ENCODE results near the gene SUPT6H.
"Not testable (repeated sequence)": the region's sequence is repeated elsewhere in the genome, so short reads cannot be mapped to it uniquely, and the experiment has no call there.

The SUPT6H gene

DNA sequence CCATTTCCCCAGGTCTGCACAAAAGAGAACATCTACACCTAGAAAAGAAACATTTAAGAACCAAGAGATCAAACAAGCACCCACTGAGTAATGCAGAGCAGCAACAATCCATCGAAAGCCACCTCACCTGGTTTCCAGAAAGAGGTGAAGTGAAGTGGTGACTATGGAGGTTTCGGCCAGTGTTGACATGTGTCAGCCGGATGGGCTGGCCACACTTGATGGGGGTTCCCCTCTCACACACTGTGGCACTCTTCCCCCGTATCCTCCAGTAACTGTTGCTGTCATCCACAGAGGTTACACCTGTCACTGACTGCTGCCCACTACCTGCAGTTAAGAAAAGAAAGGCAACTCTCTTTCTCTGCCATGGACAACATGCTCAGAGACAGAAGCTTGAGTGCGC lies 6.8 kb upstream of the SUPT6H start:
- peaks cover 86% of the 10 kb centered on the region for H3K36me3 ChIP-seq (ENCODE audit: control insufficient read depth, insufficient read depth, low read length)
- no peak overlapping the region for H3K27ac ChIP-seq (ENCODE audit: low read depth, low read length, severe bottlenecking)
- H3K9me3 ChIP-seq (ENCODE audit: control insufficient read depth, low read length), result peaks cover 7% of the 10 kb centered on the region
- H3K4me1 ChIP-seq (ENCODE audit: control insufficient read depth, insufficient read depth, low read length, poor library complexity, severe bottlenecking), result no peaks in the 10 kb centered on the region
- H3K4me3 ChIP-seq (ENCODE audit: extremely low read depth, insufficient read depth, low read length, poor library complexity, severe bottlenecking), result no peak overlapping the region
- WGBS, 2 experiments (ENCODE audit: insufficient coverage in 2 of 2), result 96 to 98% methylated on average over 2 to 4 of the region's 5 CpGs

DNA sequence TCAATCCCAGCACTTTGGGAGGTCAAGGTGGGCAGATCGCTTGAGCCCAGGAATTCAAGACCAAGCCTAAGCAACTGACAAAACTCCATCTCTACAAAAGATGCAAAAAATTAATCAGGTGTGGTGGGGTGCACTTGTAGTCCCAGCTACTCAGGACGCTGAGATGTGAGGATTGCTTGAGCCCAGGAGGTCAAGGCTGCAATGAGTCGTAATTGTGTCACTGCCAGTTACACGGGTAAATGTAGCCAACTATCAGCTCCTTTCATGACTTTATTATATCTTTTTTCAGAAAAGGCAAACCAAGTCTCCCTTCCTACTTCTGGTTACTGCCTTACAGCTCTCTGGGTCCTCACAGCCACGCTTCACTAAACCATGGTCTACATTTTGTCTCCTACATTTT lies 4.2 kb upstream of the SUPT6H start:
- Histone ChIP-seq H3K27ac (ENCODE audit: low read depth, low read length, severe bottlenecking) (no peak overlapping the region), H3K4me1 (ENCODE audit: control insufficient read depth, insufficient read depth, low read length, poor library complexity, severe bottlenecking) (peaks cover 4% of the 10 kb centered on the region)
- WGBS, 2 experiments (ENCODE audit: insufficient coverage in 2 of 2), result 94 to 98% methylated on average over 4 of the region's 5 CpGs

DNA sequence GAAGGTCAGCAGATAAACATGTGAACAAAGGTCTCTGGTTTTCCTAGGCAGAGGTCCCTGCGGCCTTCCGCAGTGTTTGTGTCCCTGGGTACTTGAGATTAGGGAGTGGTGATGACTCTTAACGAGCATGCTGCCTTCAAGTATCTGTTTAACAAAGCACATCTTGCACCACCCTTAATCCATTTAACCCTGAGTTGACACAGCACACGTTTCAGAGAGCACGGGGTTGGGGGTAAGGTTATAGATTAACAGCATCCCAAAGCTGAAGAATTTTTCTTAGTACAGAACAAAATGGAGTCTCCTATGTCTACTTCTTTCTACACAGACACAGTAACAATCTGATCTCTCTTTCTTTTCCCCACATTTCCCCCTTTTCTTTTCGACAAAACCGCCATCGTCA lies 3.7 kb upstream of the SUPT6H start:
- H3K27ac ChIP-seq (ENCODE audit: low read depth, low read length, severe bottlenecking); H3K4me1 ChIP-seq (ENCODE audit: control insufficient read depth, insufficient read depth, low read length, poor library complexity, severe bottlenecking); H3K4me3 ChIP-seq (ENCODE audit: extremely low read depth, insufficient read depth, low read length, poor library complexity, severe bottlenecking): not testable (repeated sequence)
- WGBS, 2 experiments (ENCODE audit: insufficient coverage in 2 of 2), result 82% methylated on average over 2 of the region's 8 CpGs; no CpG with 5 or more reads in 1 of the 2 experiments
- H3K36me3 ChIP-seq (ENCODE audit: control insufficient read depth, insufficient read depth, low read length), result peaks cover 64% of the 10 kb centered on the region
- H3K9me3 ChIP-seq (ENCODE audit: control insufficient read depth, low read length), result peaks cover 13% of the 10 kb centered on the region

More for the DNA sequence above, 4.2 kb upstream of the SUPT6H start:
- Histone ChIP-seq H3K4me3 (ENCODE audit: extremely low read depth, insufficient read depth, low read length, poor library complexity, severe bottlenecking) (no peak overlapping the region), H3K9me3 (ENCODE audit: control insufficient read depth, low read length) (peaks cover 13% of the 10 kb centered on the region), H3K36me3 (ENCODE audit: control insufficient read depth, insufficient read depth, low read length) (peaks cover 69% of the 10 kb centered on the region)

DNA sequence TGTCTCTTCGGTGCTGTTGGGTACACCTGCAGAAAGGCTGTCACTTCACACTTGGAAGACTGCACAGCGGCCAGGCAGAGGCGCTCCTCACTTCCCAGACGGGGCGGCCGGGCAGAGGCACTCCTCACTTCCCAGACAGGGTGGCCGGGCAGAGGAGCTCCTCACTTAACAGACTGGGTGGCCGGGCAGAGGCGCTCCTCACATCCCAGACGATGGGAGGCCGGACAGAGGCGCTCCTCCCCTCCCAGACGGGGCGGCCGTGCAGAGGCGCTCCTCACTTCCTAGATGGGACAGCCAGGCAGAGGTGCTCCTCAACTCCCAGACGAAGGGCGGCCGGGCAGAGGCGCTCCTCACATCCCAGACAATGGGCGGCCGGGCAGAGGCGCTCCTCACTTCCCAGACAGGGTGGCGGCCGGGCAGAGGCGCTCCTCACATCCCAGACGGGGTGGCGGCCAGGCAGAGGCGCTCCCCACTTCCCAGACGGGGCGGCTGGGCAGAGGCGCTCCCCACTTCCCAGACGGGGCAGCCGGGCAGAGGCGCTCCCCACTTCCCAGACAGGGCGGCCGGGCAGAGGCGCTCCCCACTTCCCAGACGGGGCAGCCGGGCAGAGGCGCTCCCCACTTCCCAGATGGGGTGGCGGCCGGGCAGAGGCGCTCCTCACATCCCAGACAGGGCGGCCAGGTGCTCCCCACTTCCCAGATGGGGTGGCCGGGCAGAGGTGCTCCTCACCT lies 3.1 kb upstream of the SUPT6H start:
- WGBS, 2 experiments (ENCODE audit: insufficient coverage in 2 of 2), result 93 to 97% methylated on average over 35 to 38 of the region's 46 CpGs
- H3K36me3 ChIP-seq (ENCODE audit: control insufficient read depth, insufficient read depth, low read length), result peaks cover 61% of the 10 kb centered on the region
- not testable (repeated sequence) for H3K4me1 ChIP-seq (ENCODE audit: control insufficient read depth, insufficient read depth, low read length, poor library complexity, severe bottlenecking); H3K27ac ChIP-seq (ENCODE audit: low read depth, low read length, severe bottlenecking); H3K4me3 ChIP-seq (ENCODE audit: extremely low read depth, insufficient read depth, low read length, poor library complexity, severe bottlenecking)
- peaks cover 13% of the 10 kb centered on the region for H3K9me3 ChIP-seq (ENCODE audit: control insufficient read depth, low read length)

DNA sequence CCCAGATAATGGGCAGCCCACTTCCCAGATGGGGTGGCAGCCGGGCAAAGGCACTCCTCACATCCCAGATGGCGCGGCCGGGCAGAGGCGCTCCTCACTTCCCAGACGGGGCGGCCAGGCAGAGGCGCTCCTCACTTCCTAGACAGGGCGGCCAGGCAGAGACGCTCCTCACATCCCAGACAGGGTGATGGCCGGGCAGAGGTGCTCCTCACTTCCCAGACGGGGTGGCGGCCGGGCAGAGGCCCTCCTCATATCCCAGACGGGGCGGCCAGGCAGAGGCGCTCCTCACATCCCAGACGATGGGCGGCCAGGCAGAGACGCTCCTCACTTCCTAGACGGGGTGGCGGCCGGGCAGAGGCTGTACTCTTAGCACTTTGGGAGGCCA lies 2.5 kb upstream of the SUPT6H start:
- H3K36me3 ChIP-seq (ENCODE audit: control insufficient read depth, insufficient read depth, low read length), result peaks cover 62% of the 10 kb centered on the region
- H3K9me3 ChIP-seq (ENCODE audit: control insufficient read depth, low read length), result peaks cover 13% of the 10 kb centered on the region
- not testable (repeated sequence) for H3K27ac ChIP-seq (ENCODE audit: low read depth, low read length, severe bottlenecking); H3K4me3 ChIP-seq (ENCODE audit: extremely low read depth, insufficient read depth, low read length, poor library complexity, severe bottlenecking); H3K4me1 ChIP-seq (ENCODE audit: control insufficient read depth, insufficient read depth, low read length, poor library complexity, severe bottlenecking)
- whole genome bisulfite sequencing, 2 experiments (ENCODE audit: insufficient coverage in 2 of 2), result 97% methylated on average over 11 to 22 of the region's 23 CpGs

DNA sequence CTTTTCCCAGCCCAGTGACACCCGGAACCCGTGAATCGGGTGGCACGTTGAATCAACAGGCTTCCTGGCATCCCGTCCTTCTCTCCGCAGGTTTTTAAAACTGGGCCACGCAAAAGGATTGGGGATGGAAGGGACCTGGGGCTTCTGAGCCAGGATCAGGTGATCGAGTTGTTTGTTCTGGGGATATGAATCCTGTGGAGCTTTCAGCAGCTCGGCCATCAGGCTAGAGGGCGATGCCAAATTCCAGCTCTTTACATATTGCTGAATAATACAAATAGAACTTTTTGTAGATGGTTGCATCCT lies 473 bp downstream of the SUPT6H start:
- Histone ChIP-seq H3K4me3 (ENCODE audit: extremely low read depth, insufficient read depth, low read length, poor library complexity, severe bottlenecking) (peak overlapping the region; percentile 86), H3K36me3 (ENCODE audit: control insufficient read depth, insufficient read depth, low read length) (peaks cover 60% of the 10 kb centered on the region), H3K9me3 (ENCODE audit: control insufficient read depth, low read length) (peaks cover 13% of the 10 kb centered on the region), H3K4me1 (ENCODE audit: control insufficient read depth, insufficient read depth, low read length, poor library complexity, severe bottlenecking) (peaks cover 4% of the 10 kb centered on the region), H3K27ac (ENCODE audit: low read depth, low read length, severe bottlenecking) (peak overlapping the region; percentile 92)
- 0% methylated on average over 1 to 6 of the region's 10 CpGs for WGBS, 2 experiments (ENCODE audit: insufficient coverage in 2 of 2)

DNA sequence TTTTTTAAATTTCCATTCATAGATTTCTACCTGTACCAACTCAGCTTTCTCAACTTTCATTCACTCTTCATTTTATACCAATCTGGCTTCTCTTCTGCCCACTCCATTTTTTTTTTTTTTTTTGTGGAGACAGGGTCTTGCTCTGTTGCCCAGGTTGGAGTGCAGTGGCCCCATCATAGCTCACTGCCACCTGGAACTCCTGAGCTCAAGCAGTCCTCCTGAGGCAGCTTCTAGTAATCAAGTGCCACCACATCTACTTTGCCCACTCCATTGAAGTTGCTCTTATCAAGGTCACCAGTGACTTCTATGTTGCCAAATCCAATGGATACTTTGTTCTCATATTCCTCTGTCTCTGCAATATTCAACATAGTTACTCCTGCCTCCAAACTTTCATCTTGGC lies 1.7 kb downstream of the SUPT6H start:
- H3K4me3 ChIP-seq (ENCODE audit: extremely low read depth, insufficient read depth, low read length, poor library complexity, severe bottlenecking), result peak overlapping the region; percentile 86
- peaks cover 4% of the 10 kb centered on the region for H3K4me1 ChIP-seq (ENCODE audit: control insufficient read depth, insufficient read depth, low read length, poor library complexity, severe bottlenecking)
- H3K27ac ChIP-seq (ENCODE audit: low read depth, low read length, severe bottlenecking), result no peak overlapping the region
- peaks cover 62% of the 10 kb centered on the region for H3K36me3 ChIP-seq (ENCODE audit: control insufficient read depth, insufficient read depth, low read length)
- peaks cover 13% of the 10 kb centered on the region for H3K9me3 ChIP-seq (ENCODE audit: control insufficient read depth, low read length)

DNA sequence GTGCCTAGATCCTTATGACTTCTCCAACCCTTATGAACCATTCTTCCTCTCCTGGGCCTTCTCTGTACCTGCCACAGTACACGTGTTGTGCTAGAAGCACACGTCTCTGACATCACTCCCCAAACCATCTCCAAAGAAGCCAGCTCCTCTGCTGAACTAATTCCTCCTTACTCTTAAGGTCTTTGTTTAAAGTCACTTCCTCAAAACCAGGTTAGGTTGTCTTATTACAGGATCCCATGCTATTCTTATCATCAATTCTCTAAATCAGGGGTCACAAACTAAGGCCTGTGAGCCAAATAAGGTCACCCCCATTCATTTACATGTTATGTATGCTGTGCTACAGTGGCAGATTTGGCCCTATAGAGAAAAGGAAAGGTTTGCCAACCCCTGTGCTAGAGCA lies 4.0 kb downstream of the SUPT6H start:
- H3K9me3 ChIP-seq (ENCODE audit: control insufficient read depth, low read length), result no peaks in the 10 kb centered on the region
- H3K4me3 ChIP-seq (ENCODE audit: extremely low read depth, insufficient read depth, low read length, poor library complexity, severe bottlenecking), result no peak overlapping the region
- peaks cover 2% of the 10 kb centered on the region for H3K4me1 ChIP-seq (ENCODE audit: control insufficient read depth, insufficient read depth, low read length, poor library complexity, severe bottlenecking)
- 93 to 100% methylated on average over 2 of the region's 2 CpGs for WGBS, 2 experiments (ENCODE audit: insufficient coverage in 2 of 2)
- H3K36me3 ChIP-seq (ENCODE audit: control insufficient read depth, insufficient read depth, low read length), result peaks cover 65% of the 10 kb centered on the region
- no peak overlapping the region for H3K27ac ChIP-seq (ENCODE audit: low read depth, low read length, severe bottlenecking)

DNA sequence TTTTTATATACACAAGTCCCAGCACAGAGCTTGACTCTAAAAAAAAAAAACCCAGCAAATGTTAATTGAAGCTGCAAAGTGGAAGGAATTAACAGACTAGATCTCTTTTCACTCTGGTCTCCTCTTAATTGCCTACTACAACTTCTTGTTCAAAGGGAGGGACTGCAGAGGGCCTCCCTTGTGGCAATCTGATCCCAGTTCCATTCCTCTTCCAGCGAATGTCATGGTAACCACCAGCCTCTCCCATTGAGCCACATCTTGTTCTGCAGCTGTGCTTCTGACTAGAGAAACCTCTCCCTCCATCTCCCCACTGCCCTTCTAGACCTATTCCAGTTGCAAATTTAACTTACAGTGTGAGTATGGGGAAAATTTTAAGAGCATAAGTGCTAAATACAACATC lies 5.9 kb downstream of the SUPT6H start:
- H3K9me3 ChIP-seq (ENCODE audit: control insufficient read depth, low read length), result no peaks in the 10 kb centered on the region
- H3K4me3 ChIP-seq (ENCODE audit: extremely low read depth, insufficient read depth, low read length, poor library complexity, severe bottlenecking), result no peak overlapping the region
- H3K4me1 ChIP-seq (ENCODE audit: control insufficient read depth, insufficient read depth, low read length, poor library complexity, severe bottlenecking), result no peaks in the 10 kb centered on the region
- H3K36me3 ChIP-seq (ENCODE audit: control insufficient read depth, insufficient read depth, low read length), result peaks cover 82% of the 10 kb centered on the region
- H3K27ac ChIP-seq (ENCODE audit: low read depth, low read length, severe bottlenecking), result no peak overlapping the region
- WGBS, 2 experiments (ENCODE audit: insufficient coverage in 2 of 2), result 80% methylated on average over 1 of the region's 1 CpG; no CpG with 5 or more reads in 1 of the 2 experiments

DNA sequence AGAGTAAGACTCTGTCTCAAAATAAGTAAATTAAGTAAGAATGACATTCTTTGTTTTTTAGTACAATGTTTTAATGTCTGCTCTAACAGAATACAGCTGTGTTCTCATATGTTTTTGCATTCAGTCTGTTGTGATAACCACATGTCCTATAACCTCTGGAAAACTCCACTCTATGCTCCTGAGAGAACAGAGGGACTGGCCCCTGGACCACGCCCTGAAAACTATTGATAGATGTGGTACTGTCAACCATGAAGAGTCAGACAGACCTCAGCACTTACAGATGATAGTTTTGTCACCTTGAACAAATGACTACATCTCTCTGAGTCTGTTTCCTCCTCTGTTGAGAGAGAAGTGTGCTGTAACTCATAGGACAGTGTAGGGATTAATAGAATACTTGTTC lies 7.9 kb downstream of the SUPT6H start:
- no peak overlapping the region for H3K4me3 ChIP-seq (ENCODE audit: extremely low read depth, insufficient read depth, low read length, poor library complexity, severe bottlenecking)
- H3K4me1 ChIP-seq (ENCODE audit: control insufficient read depth, insufficient read depth, low read length, poor library complexity, severe bottlenecking), result no peaks in the 10 kb centered on the region
- WGBS, 2 experiments (ENCODE audit: insufficient coverage in 2 of 2), result 100% methylated on average over 1 of the region's 1 CpG; no CpG with 5 or more reads in 1 of the 2 experiments
- no peaks in the 10 kb centered on the region for H3K9me3 ChIP-seq (ENCODE audit: control insufficient read depth, low read length)
- H3K36me3 ChIP-seq (ENCODE audit: control insufficient read depth, insufficient read depth, low read length), result peaks cover 91% of the 10 kb centered on the region
- H3K27ac ChIP-seq (ENCODE audit: low read depth, low read length, severe bottlenecking), result no peak overlapping the region

DNA sequence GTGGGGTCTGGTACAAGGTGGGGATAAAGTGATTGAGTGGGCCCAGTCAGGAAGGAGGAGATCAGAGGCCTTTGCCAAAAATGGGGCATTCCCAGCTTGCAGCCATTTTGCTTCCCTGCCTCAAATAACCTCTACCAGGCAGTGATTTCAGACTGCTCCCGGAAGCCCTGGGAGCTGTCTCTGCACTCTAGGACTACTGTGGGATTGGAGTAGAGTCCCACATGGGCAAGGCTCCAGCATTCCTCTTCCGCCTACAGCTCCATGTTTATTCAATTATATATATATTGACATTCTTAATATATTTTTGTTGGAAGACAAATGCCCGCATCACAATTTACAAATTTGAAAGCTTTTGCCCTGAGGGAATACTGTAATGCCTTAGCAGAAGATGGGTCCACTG lies 13.5 kb downstream of the SUPT6H start:
- WGBS, 2 experiments (ENCODE audit: insufficient coverage in 2 of 2), result 100% methylated on average over 1 of the region's 3 CpGs; no CpG with 5 or more reads in 1 of the 2 experiments
- H3K9me3 ChIP-seq (ENCODE audit: control insufficient read depth, low read length), result no peaks in the 10 kb centered on the region
- H3K4me3 ChIP-seq (ENCODE audit: extremely low read depth, insufficient read depth, low read length, poor library complexity, severe bottlenecking), result no peak overlapping the region
- peaks cover 90% of the 10 kb centered on the region for H3K36me3 ChIP-seq (ENCODE audit: control insufficient read depth, insufficient read depth, low read length)
- H3K27ac ChIP-seq (ENCODE audit: low read depth, low read length, severe bottlenecking), result no peak overlapping the region
- H3K4me1 ChIP-seq (ENCODE audit: control insufficient read depth, insufficient read depth, low read length, poor library complexity, severe bottlenecking), result no peaks in the 10 kb centered on the region

Data from mesodermal cell (in vitro differentiated cells).